IMR-90 (cell line): ENCODE data around the gene TMEM37. TPM values are rescaled to one million over a fixed set of nuclear protein-coding genes. Genes with fewer than 3 reads are reported as not detected.

Experiments
- ATAC-seq: fragments of 200-7000 bp; cut with Tn5 transposase; 2 replicates; pipeline ENCODE4 v1.9.1; 2020; ENCODE audit warnings: low read depth, mild to moderate bottlenecking, moderate library complexity
- BruUV-seq: library from RNA; stranded (reverse); fragments of 400-500 nt; replicated peaks from 2 replicates; lab custom pipeline; 2021; lab: Mats Ljungman, UMichigan
- CTCF ChIA-PET: fragments of 300-600 bp; formaldehyde crosslinking; extraction: SDS; loops from one replicate; lab custom pipeline; 2021; ENCODE audit warnings: antibody characterized with exemption; lab: Yijun Ruan, JAX
- POLR2A ChIA-PET: fragments of 300-600 bp; sonication (Branson Sonifier 250); formaldehyde crosslinking; loops from one replicate; lab custom pipeline; 2022; ENCODE audit warnings: antibody characterized with exemption; ENCODE audit not compliant: unreplicated experiment; lab: Charles Lee
- DNase-seq: peaks from one replicate; pipeline ENCODE4 v3.0.0; 2013
- H2AFZ ChIP-seq: replicated peaks from 2 replicates; pipeline ENCODE3; 2013; ENCODE audit warnings: low read length, mild to moderate bottlenecking; ENCODE audit not compliant: poor library complexity
- H2AK5ac ChIP-seq: 2 replicates; pipeline ENCODE4 v1.6.1; 2013; ENCODE audit warnings: low read depth, low read length, inconsistent platforms
- H2AK9ac ChIP-seq: replicated peaks from 2 replicates; pipeline ENCODE3; 2013; ENCODE audit warnings: mild to moderate bottlenecking, low read depth, low read length, moderate library complexity; ENCODE audit not compliant: poor library complexity
- H2BK120ac ChIP-seq: 2 replicates; pipeline ENCODE4 v1.6.1; 2013; ENCODE audit warnings: low read depth, low read length, inconsistent platforms
- H2BK15ac ChIP-seq: 3 replicates; pipeline ENCODE4 v1.6.1; 2013; ENCODE audit warnings: low read depth, low read length, inconsistent platforms
- H2BK20ac ChIP-seq: 2 replicates; pipeline ENCODE4 v1.6.1; 2013; ENCODE audit warnings: low read depth, mild to moderate bottlenecking, inconsistent platforms, low read length, moderate library complexity
- H2BK5ac ChIP-seq: 2 replicates; pipeline ENCODE4 v1.6.1; 2013; ENCODE audit warnings: mild to moderate bottlenecking, low read depth, low read length, inconsistent platforms; ENCODE audit not compliant: poor library complexity, severe bottlenecking
- H3K14ac ChIP-seq: replicated peaks from 2 replicates; pipeline ENCODE4 v1.6.1; 2013; ENCODE audit warnings: low read depth, low read length, inconsistent platforms
- H3K18ac ChIP-seq: 2 replicates; pipeline ENCODE4 v1.6.1; 2013; ENCODE audit warnings: low read depth, low read length, control low read depth
- H3K23ac ChIP-seq: 2 replicates; pipeline ENCODE4 v1.6.1; 2013; ENCODE audit warnings: low read depth, low read length, inconsistent platforms
- H3K27ac ChIP-seq: 2 replicates; pipeline ENCODE4 v1.5.1; 2013; ENCODE audit warnings: mild to moderate bottlenecking, control low read depth, low read length; ENCODE audit not compliant: insufficient read depth
- H3K27me3 ChIP-seq: 2 replicates; pipeline ENCODE4 v1.6.1; 2013; ENCODE audit warnings: low read length; ENCODE audit not compliant: control insufficient read depth, insufficient read depth
- H3K36me3 ChIP-seq: 2 replicates; pipeline ENCODE4 v1.6.1; 2013; ENCODE audit warnings: low read length, mixed read lengths; ENCODE audit not compliant: control insufficient read depth, insufficient read depth
- H3K4ac ChIP-seq: 2 replicates; pipeline ENCODE4 v1.6.1; 2013; ENCODE audit warnings: low read depth, low read length, inconsistent platforms
- H3K4me1 ChIP-seq: 2 replicates; pipeline ENCODE4 v1.6.1; 2013; ENCODE audit warnings: low read length, mixed read lengths; ENCODE audit not compliant: control insufficient read depth, insufficient read depth
- H3K4me2 ChIP-seq: 2 replicates; pipeline ENCODE4 v1.6.1; 2013; ENCODE audit warnings: low read depth, mild to moderate bottlenecking, control low read depth, low read length, moderate library complexity
- H3K4me3 ChIP-seq: 2 replicates; pipeline ENCODE4 v1.5.1; 2013; ENCODE audit warnings: low read depth, mild to moderate bottlenecking, control low read depth, low read length, moderate library complexity; ENCODE audit not compliant: insufficient read depth
- H3K56ac ChIP-seq: 2 replicates; pipeline ENCODE4 v1.6.1; 2013; ENCODE audit warnings: low read length, inconsistent platforms; ENCODE audit not compliant: insufficient read depth; ENCODE audit errors: extremely low read depth
- H3K79me1 ChIP-seq, 2 experiments: 2 replicates each; pipeline ENCODE4 v1.6.1; 2013; ENCODE audit warnings: low read length in 2 of 2, inconsistent platforms in 1 of 2, low read depth in 1 of 2
- H3K9ac ChIP-seq: 2 replicates; pipeline ENCODE4 v1.6.1; 2013; ENCODE audit warnings: low read depth, low read length, control low read depth
- H3K9me1 ChIP-seq: 2 replicates; pipeline ENCODE4 v1.6.1; 2013; ENCODE audit warnings: low read length, inconsistent platforms; ENCODE audit not compliant: insufficient read depth
- H3K9me3 ChIP-seq: 2 replicates; pipeline ENCODE4 v1.6.1; 2013; ENCODE audit warnings: low read length; ENCODE audit not compliant: control insufficient read depth, insufficient read depth
- H4K20me1 ChIP-seq: 2 replicates; pipeline ENCODE4 v1.6.1; 2013; ENCODE audit warnings: low read length, inconsistent platforms; ENCODE audit not compliant: insufficient read depth
- H4K5ac ChIP-seq: 2 replicates; pipeline ENCODE4 v1.6.1; 2013; ENCODE audit warnings: mild to moderate bottlenecking, low read depth, low read length, control low read depth
- H4K8ac ChIP-seq, 2 experiments: 2 replicates each; pipeline ENCODE4 v1.6.1; 2013; ENCODE audit warnings: low read depth in 2 of 2, low read length in 2 of 2, control low read depth in 1 of 2, inconsistent platforms in 1 of 2
- H4K91ac ChIP-seq: 2 replicates; pipeline ENCODE4 v1.6.1; 2013; ENCODE audit warnings: low read depth, low read length, inconsistent platforms; ENCODE audit not compliant: insufficient read depth
- CEBPB ChIP-seq: IDR thresholded peaks from 2 replicates; pipeline ENCODE4 v1.6.1; 2012; ENCODE audit warnings: low read depth, low read length, improper control_type of control experiment
- CHD1 ChIP-seq: IDR thresholded peaks from 2 replicates; pipeline ENCODE4 v1.6.1; 2012; ENCODE audit warnings: low read depth, low read length, improper control_type of control experiment
- CTCF ChIP-seq: conservative IDR thresholded peaks from 2 replicates; pipeline ENCODE4 v1.5.1; 2012; ENCODE audit warnings: mild to moderate bottlenecking, low read depth, low read length, improper control_type of control experiment
- FOS ChIP-seq: fragments of 150-350 bp; IDR thresholded peaks from 2 replicates; pipeline ENCODE4 v1.6.1; 2016; ENCODE audit warnings: low read depth, low read length
- MAFK ChIP-seq: IDR thresholded peaks from 2 replicates; pipeline ENCODE4 v1.6.1; 2012; ENCODE audit warnings: low read depth, low read length, improper control_type of control experiment
- MAZ ChIP-seq: IDR thresholded peaks from 2 replicates; pipeline ENCODE4 v1.6.1; 2012; ENCODE audit warnings: low read depth, mild to moderate bottlenecking, low read length, improper control_type of control experiment, moderate library complexity, borderline replicate concordance
- MXI1 ChIP-seq: IDR thresholded peaks from 2 replicates; pipeline ENCODE4 v1.6.1; 2012; ENCODE audit warnings: low read depth, mild to moderate bottlenecking, low read length, moderate library complexity, borderline replicate concordance
- POLR2A ChIP-seq: IDR thresholded peaks from 2 replicates; pipeline ENCODE4 v1.6.1; 2012; ENCODE audit warnings: mild to moderate bottlenecking, low read depth, low read length
- RFX5 ChIP-seq: IDR thresholded peaks from 2 replicates; pipeline ENCODE4 v1.8.0; 2012; ENCODE audit warnings: low read depth, mild to moderate bottlenecking, low read length, moderate library complexity
- SMC3 ChIP-seq: fragments of 150-350 bp; IDR thresholded peaks from 2 replicates; pipeline ENCODE4 v1.6.1; 2016; ENCODE audit warnings: low read depth, mild to moderate bottlenecking, antibody characterized with exemption, low read length, moderate library complexity
- WGBS, 2 experiments: methylation state at CpG; one replicate each; pipeline versions ENCODE4 v1.1.5 to v1.1.7; 2013; ENCODE audit warnings: missing lambda C conversion rate in 2 of 2; ENCODE audit not compliant: insufficient read length in 1 of 2; ENCODE audit errors: extremely low coverage in 2 of 2; 5-methylcytosine and 5-hydroxymethylcytosine counted together
- dilution Hi-C: fragments of 300-500 bp; cut with HindIII; formaldehyde crosslinking; loops from one replicate; pipeline ENCODE4 v1.14.3; 2018; ENCODE audit warnings: low sequenced_read_pairs; ENCODE audit not compliant: unreplicated experiment
- in situ Hi-C: fragments of 300-500 bp; cut with MboI; formaldehyde crosslinking; loops from 3 replicates; pipeline ENCODE4 v1.14.3; 2019; ENCODE audit warnings: low sequenced_read_pairs, inconsistent platforms, mixed read lengths
- intact Hi-C: fragments of 100-400 bp; cut with micrococcal nuclease; formaldehyde crosslinking; loops from 2 replicates; pipeline ENCODE4 v1.10.0; 2022
- polyA plus RNA-seq, 3 experiments: library from polyadenylated mRNA; depleted of rRNA; stranded (reverse); fragments of >200 nt; gene quantifications; 2 replicates each; pipeline ENCODE4 v1.2.3, GENCODE V29; 2012; ENCODE audit warnings: low replicate concordance in 1 of 3
- total RNA-seq: library from RNA; depleted of rRNA; stranded (reverse); fragments of >200 nt; gene quantifications from 2 replicates; pipeline ENCODE4 v1.2.3, GENCODE V29; 2012

TMEM37 gene
- total and polyA plus RNA-seq, 2 of the 4 experiments (the other 2 are of a cell fraction): under 0.01 to 0.39 TPM

DNA sequence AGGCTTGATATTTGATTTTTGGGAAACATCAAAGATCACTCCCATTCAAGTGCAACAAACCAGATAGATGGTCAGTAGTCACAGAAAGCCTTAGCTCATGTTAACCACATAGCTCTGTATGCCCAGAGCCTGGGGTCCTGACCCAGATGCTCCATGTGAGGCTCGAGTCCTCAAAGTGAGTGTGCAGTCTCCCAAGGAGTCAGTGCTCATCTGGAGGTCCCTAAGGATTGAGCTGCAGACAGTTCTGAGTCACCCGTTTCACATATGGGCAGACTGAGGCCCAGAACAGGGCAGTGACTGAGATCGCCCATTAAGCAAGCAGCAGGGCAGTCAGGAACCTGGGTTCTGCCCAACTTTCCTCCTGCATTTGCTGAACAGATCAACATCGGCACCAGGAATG is 9.2 kb downstream of the TMEM37 start:
- ChIA-PET CTCF (no interaction called here), POLR2A (no interaction called here)
- Histone ChIP-seq H4K91ac (no peak overlapping the region), H4K5ac (no peak overlapping the region), H3K79me1 (no peaks in the 10 kb centered on the region), H3K18ac (no peak overlapping the region), H3K27me3 (peaks cover 12% of the 10 kb centered on the region), H2BK120ac (no peak overlapping the region), H3K4me3 (no peak overlapping the region), H3K9ac (no peak overlapping the region), H2BK15ac (no peak overlapping the region), H3K4me1 (no peaks in the 10 kb centered on the region), H2AK9ac (no peak overlapping the region), H3K36me3 (no peaks in the 10 kb centered on the region), H2AFZ (no peak overlapping the region), H2AK5ac (no peak overlapping the region), H3K4me2 (no peak overlapping the region), H3K23ac (no peak overlapping the region), H3K9me1 (no peaks in the 10 kb centered on the region), H3K4ac (no peak overlapping the region), H2BK20ac (no peak overlapping the region), H3K9me3 (no peaks in the 10 kb centered on the region), H4K8ac (no peak overlapping the region), H3K56ac (no peak overlapping the region), H2BK5ac (no peak overlapping the region), H3K27ac (no peak overlapping the region), H3K14ac (no peak overlapping the region), H4K20me1 (no peaks in the 10 kb centered on the region)
- WGBS, 2 experiments: 33% methylated on average over 3 of the region's 4 CpGs; no CpG with 5 or more reads in 1 of the 2 experiments
- DNase-seq: no peak
- dilution Hi-C loops: no loop called here
- in situ Hi-C loops: no loop called here
- intact Hi-C loops: no loop called here
- no peak for ATAC-seq
- TF ChIP-seq CTCF (no peak), RFX5 (no peak), FOS (no peak), CHD1 (no peak), MAZ (no peak), MXI1 (no peak), POLR2A (no peak), MAFK (no peak), CEBPB (no peak), SMC3 (no peak)
- BruUV-seq: no TSS peak
